DOHH2 (cell line): ENCODE data around the gene CDC42BPA.

Experiments used
- EZH2phosphoT487 ChIP-seq: fragments of 200-600 bp; sonication (generic); IDR thresholded peaks from 2 replicates; pipeline ENCODE4 v1.6.1; 2017; ENCODE audit warnings: borderline replicate concordance, mild to moderate bottlenecking, antibody characterized with exemption, low read length, moderate library complexity, mixed read lengths
- TF ChIP-seq, protein P1 (sequence below): fragments of 200-600 bp; sonication (generic); IDR thresholded peaks from one replicate; pipeline ENCODE4 v1.5.1; 2014; ENCODE audit warnings: antibody characterized with exemption, mild to moderate bottlenecking, low read depth, low read length; ENCODE audit not compliant: poor library complexity, severe bottlenecking

DNA sequence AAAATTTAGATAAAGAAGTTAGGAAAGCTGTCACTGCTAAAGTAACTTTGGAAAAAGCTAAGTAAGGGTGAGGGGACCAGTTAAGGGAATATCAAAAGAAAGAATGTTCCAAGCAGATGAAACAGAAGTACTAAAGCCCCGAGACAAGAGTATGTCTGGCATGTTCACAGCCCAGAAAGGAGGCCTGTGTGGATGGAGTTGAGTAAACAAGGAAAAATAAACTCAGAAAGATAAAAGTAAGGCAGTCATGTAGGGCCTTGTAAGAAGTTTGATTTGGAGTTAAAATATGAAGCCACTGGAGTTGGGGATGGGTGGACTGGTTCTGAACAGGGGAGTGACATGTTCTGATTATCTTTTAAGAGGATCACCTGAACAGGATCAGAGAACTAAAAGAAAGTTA is 177.9 kb downstream of the CDC42BPA start:
- TF ChIP-seq, protein P1, sequence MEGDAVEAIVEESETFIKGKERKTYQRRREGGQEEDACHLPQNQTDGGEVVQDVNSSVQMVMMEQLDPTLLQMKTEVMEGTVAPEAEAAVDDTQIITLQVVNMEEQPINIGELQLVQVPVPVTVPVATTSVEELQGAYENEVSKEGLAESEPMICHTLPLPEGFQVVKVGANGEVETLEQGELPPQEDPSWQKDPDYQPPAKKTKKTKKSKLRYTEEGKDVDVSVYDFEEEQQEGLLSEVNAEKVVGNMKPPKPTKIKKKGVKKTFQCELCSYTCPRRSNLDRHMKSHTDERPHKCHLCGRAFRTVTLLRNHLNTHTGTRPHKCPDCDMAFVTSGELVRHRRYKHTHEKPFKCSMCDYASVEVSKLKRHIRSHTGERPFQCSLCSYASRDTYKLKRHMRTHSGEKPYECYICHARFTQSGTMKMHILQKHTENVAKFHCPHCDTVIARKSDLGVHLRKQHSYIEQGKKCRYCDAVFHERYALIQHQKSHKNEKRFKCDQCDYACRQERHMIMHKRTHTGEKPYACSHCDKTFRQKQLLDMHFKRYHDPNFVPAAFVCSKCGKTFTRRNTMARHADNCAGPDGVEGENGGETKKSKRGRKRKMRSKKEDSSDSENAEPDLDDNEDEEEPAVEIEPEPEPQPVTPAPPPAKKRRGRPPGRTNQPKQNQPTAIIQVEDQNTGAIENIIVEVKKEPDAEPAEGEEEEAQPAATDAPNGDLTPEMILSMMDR = no peak
- TF ChIP-seq EZH2phosphoT487 = no peak
